Osteocyte (in vitro differentiated cells): ENCODE results near the gene MYZAP. TPM values are rescaled to one million over a fixed set of nuclear protein-coding genes. Genes with fewer than 3 reads are reported as not detected.

Experiments used
- DNase-seq: peaks from one replicate; pipeline ENCODE4 v3.0.0; 2021; ENCODE audit warnings: mixed read lengths; ENCODE audit not compliant: unreplicated experiment; ENCODE audit errors: extremely low spot score
- H3K27ac Mint-ChIP-seq: one replicate; pipeline ENCODE4 v1.8.0; 2021; ENCODE audit warnings: mild to moderate bottlenecking, mixed read lengths; ENCODE audit not compliant: unreplicated experiment
- H3K27me3 Mint-ChIP-seq: one replicate; pipeline ENCODE4 v1.8.0; 2021; ENCODE audit warnings: mixed read lengths; ENCODE audit not compliant: unreplicated experiment
- H3K36me3 Mint-ChIP-seq: one replicate; pipeline ENCODE4 v1.8.0; 2021; ENCODE audit warnings: mixed read lengths; ENCODE audit not compliant: unreplicated experiment
- H3K4me1 Mint-ChIP-seq: one replicate; pipeline ENCODE4 v1.8.0; 2021; ENCODE audit warnings: mixed read lengths; ENCODE audit not compliant: unreplicated experiment
- H3K4me3 Mint-ChIP-seq: one replicate; pipeline ENCODE4 v1.8.0; 2021; ENCODE audit warnings: mild to moderate bottlenecking, moderate library complexity, mixed read lengths; ENCODE audit not compliant: unreplicated experiment
- H3K9me3 Mint-ChIP-seq: one replicate; pipeline ENCODE4 v1.8.0; 2021; ENCODE audit warnings: mixed read lengths; ENCODE audit not compliant: unreplicated experiment
- total RNA-seq: library from RNA; stranded (reverse); gene quantifications from 2 replicates; pipeline ENCODE4 v1.2.1, GENCODE V29; 2021
- TF ChIP-seq, protein P1 (sequence below): fragments of 200-600 bp; sonication (generic); IDR thresholded peaks from 2 replicates; pipeline ENCODE4 v1.5.0; 2021; ENCODE audit warnings: antibody characterized with exemption, mild to moderate bottlenecking, moderate library complexity

The MYZAP gene
- total RNA-seq, 1 donor from 2014 or later = 1.4 TPM

DNA sequence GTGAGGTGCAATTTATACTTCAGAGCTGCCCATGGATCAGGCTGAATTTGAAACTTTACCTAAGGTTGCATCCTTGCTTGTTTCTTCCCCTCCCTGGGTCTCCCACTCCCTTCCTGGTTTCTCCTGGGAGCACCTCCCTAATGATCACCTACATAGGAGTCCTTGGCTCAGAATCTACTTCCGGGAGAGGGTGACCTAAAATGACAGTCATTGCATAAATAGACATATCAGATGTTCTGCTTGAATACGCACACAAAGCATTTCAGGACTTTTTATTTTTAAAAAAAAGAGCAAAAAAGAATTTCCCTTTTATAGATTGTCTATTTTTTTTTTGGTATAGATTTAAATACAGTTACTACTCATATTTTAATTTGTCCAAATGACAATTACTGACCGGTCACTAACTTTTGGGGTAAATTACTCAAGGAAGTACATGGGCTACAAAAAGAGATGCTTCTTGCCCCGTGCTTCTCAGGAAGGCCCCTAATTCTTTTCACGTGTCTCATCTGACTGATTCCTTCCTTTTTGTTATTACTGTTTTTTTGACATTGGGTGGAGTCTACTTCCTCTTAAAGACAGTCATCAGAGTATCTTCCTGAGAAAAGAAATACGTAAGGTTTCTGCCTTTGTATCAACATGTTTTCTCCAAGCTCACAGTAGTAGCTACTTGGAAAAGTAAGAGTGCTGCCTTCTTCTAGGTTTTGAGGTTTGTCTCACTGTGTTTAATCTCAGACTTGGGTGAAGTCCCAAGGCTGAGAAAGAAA lies 4.9 kb upstream of the MYZAP start:
- no peaks in the 10 kb centered on the region for H3K36me3 Mint-ChIP-seq
- H3K4me1 Mint-ChIP-seq = peaks cover 38% of the 10 kb centered on the region
- no peak for DNase-seq
- H3K9me3 Mint-ChIP-seq = peaks cover 14% of the 10 kb centered on the region
- TF ChIP-seq, protein P1, sequence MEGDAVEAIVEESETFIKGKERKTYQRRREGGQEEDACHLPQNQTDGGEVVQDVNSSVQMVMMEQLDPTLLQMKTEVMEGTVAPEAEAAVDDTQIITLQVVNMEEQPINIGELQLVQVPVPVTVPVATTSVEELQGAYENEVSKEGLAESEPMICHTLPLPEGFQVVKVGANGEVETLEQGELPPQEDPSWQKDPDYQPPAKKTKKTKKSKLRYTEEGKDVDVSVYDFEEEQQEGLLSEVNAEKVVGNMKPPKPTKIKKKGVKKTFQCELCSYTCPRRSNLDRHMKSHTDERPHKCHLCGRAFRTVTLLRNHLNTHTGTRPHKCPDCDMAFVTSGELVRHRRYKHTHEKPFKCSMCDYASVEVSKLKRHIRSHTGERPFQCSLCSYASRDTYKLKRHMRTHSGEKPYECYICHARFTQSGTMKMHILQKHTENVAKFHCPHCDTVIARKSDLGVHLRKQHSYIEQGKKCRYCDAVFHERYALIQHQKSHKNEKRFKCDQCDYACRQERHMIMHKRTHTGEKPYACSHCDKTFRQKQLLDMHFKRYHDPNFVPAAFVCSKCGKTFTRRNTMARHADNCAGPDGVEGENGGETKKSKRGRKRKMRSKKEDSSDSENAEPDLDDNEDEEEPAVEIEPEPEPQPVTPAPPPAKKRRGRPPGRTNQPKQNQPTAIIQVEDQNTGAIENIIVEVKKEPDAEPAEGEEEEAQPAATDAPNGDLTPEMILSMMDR = no peak
- H3K27ac Mint-ChIP-seq = no peak overlapping the region
- H3K27me3 Mint-ChIP-seq = peaks cover 5% of the 10 kb centered on the region
- no peak overlapping the region for H3K4me3 Mint-ChIP-seq

DNA sequence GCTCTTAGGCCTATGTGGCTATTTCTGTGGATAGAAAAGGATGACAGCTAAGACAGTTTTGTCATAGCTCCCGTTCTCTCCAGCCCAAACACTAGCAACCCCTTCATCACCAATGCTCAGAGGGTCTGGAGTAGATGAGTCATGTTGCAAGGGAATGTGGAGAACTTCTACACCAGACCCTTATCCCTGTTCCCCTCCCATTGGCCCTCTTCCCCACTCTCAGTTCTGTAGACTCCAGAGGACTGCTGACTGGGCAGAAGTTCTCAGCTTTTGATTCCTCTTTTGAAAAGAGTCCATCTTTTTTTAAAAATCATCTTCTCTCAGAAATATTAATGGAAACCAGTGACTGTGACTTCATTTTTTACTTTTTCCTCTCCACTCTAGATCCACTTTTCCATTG lies 2.4 kb upstream of the MYZAP start:
- Mint-ChIP-seq H3K27me3 (peaks cover 7% of the 10 kb centered on the region), H3K4me1 (peaks cover 45% of the 10 kb centered on the region), H3K36me3 (no peaks in the 10 kb centered on the region), H3K27ac (peak overlapping the region; percentile 82), H3K9me3 (no peaks in the 10 kb centered on the region), H3K4me3 (no peak overlapping the region)
- no peak for DNase-seq
- TF ChIP-seq, protein P1 = no peak

DNA sequence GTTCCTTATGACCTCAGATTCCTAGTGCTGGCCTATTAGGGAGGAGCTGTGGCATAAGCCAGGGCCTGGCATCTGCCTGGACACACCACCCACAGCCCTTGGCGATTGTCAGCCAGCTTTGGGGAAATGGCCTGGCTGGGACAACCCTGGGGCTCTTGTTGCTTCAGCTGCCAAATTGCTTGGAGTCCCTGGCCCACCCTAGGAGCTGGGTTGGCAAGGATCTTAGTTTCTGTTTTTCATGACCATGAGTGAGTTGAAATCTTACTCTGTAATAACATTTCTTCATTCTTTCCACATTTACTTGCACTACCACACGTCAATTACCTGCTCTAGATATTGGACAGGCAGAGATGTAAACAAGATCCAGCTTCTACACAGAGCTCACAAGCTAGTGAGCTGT lies 1.9 kb upstream of the MYZAP start:
- H3K4me1 Mint-ChIP-seq = peaks cover 45% of the 10 kb centered on the region
- peak overlapping the region; percentile 39 for H3K4me3 Mint-ChIP-seq
- DNase-seq = no peak
- TF ChIP-seq, protein P1 = no peak
- H3K36me3 Mint-ChIP-seq = no peaks in the 10 kb centered on the region
- H3K27ac Mint-ChIP-seq = peak overlapping the region; percentile 82
- H3K9me3 Mint-ChIP-seq = no peaks in the 10 kb centered on the region
- peaks cover 7% of the 10 kb centered on the region for H3K27me3 Mint-ChIP-seq

DNA sequence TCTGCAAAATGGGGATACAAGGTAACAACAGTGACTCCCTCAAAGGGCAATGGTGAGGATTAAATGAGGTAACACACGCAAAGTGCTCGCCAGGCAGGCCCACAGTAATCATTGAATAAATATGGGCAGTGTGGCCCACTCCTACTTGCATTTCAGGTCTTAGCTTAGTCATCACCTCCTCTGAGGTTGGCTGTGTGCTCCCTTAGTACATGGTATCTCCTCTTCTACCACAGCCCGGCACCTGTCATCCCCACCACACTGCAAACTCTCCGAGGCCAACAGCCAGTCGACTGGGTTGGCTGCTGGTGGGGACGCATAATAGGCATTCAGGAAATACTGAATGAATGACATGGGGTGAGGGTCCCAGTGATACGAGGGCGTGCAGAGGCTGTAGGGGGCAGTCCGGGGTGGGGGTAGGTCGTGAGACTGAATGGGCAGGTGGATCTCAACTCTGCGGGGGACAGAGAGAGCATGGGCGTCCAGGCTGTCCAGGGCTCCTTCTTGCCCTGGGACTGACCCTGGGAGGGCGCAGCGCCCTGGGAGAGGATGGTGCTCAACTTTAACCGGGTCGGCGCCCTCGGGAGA lies 375 bp upstream of the MYZAP start:
- H3K27ac Mint-ChIP-seq = no peak overlapping the region
- DNase-seq = no peak
- H3K4me1 Mint-ChIP-seq = peaks cover 50% of the 10 kb centered on the region
- TF ChIP-seq, protein P1 = no peak
- H3K36me3 Mint-ChIP-seq = no peaks in the 10 kb centered on the region
- no peaks in the 10 kb centered on the region for H3K9me3 Mint-ChIP-seq
- H3K4me3 Mint-ChIP-seq = peak overlapping the region; percentile 44
- H3K27me3 Mint-ChIP-seq = peaks cover 7% of the 10 kb centered on the region

DNA sequence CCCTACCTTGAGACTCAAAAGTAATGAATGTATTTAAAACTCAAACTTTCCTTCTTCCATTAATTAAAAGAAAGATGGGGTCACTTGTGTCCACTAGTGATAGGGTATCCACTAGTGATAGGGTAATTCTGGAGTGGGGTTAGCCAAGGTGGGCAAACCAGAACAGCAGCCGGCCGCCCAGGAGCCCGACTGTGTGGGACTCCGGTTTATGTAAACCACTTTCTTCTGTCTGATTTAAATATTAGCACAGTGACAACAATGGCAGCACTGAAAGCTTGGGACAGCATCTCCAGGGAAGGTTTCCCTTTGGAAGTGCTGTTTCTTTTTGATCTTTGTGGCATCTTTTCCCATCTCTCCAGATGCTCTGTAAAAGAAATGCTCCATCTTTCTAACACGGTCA lies 722 bp downstream of the MYZAP start:
- H3K4me3 Mint-ChIP-seq = peak overlapping the region; percentile 58
- no peak for DNase-seq
- H3K27me3 Mint-ChIP-seq = peaks cover 7% of the 10 kb centered on the region
- no peaks in the 10 kb centered on the region for H3K9me3 Mint-ChIP-seq
- H3K27ac Mint-ChIP-seq = peak overlapping the region; percentile 16
- H3K4me1 Mint-ChIP-seq = peaks cover 45% of the 10 kb centered on the region
- TF ChIP-seq, protein P1 = no peak
- no peaks in the 10 kb centered on the region for H3K36me3 Mint-ChIP-seq
